Kidney epithelial cell (primary cell): ENCODE data around the gene DIP2C. TPM values are rescaled to one million over a fixed set of nuclear protein-coding genes. Genes with fewer than 3 reads are reported as not detected.

ENCODE experiments used
- DNase-seq: peaks from one replicate; pipeline ENCODE4 v3.0.0-alpha.2; 2010; ENCODE audit warnings: low read depth
- H3K27me3 ChIP-seq: 2 replicates; pipeline ENCODE4 v1.6.0; 2011; ENCODE audit warnings: low read length; ENCODE audit not compliant: control insufficient read depth, insufficient read depth
- H3K36me3 ChIP-seq: 2 replicates; pipeline ENCODE4 v1.5.1; 2011; ENCODE audit warnings: low read length; ENCODE audit not compliant: control insufficient read depth, insufficient read depth
- H3K4me3 ChIP-seq: 2 replicates; pipeline ENCODE4 v1.5.1; 2011; ENCODE audit warnings: low read depth, mild to moderate bottlenecking, control low read depth, low read length
- CTCF ChIP-seq: IDR thresholded peaks from 2 replicates; pipeline ENCODE4 v1.5.1; 2011; ENCODE audit warnings: mild to moderate bottlenecking, moderate library complexity, low read length, control low read depth, inconsistent platforms; ENCODE audit not compliant: insufficient read depth, poor library complexity, severe bottlenecking
- total RNA-seq: library from RNA; depleted of rRNA; stranded (reverse); fragments of >200 nt; gene quantifications from 2 replicates; pipeline ENCODE4 v1.2.3, GENCODE V29; 2015

Gene DIP2C
- total RNA-seq, 1 donor from 2014 or later, result 19.2 TPM

GRCh38 chr10:571166-571565, 118.3 kb downstream of the DIP2C start:
- TF ChIP-seq CTCF, result no peak
- H3K4me3 ChIP-seq, result no peak overlapping the region
- DNase-seq, result no peak
- H3K27me3 ChIP-seq, result no peaks in the 10 kb centered on the region
- H3K36me3 ChIP-seq, result no peaks in the 10 kb centered on the region

- no peak for TF ChIP-seq CTCF
- DNase-seq, result no peak
- no peaks in the 10 kb centered on the region for H3K36me3 ChIP-seq
- no peak overlapping the region for H3K4me3 ChIP-seq
- H3K27me3 ChIP-seq, result no peaks in the 10 kb centered on the region
Measured at GRCh38 chr10:570628-571163, 118.8 kb downstream of the DIP2C start.

GRCh38 chr10:569961-570627, 119.4 kb downstream of the DIP2C start:
- Histone ChIP-seq H3K4me3 (no peak overlapping the region), H3K27me3 (no peaks in the 10 kb centered on the region), H3K36me3 (no peaks in the 10 kb centered on the region)
- DNase-seq, result no peak
- TF ChIP-seq CTCF, result no peak

GRCh38 chr10:568848-569247, 120.6 kb downstream of the DIP2C start:
- Histone ChIP-seq H3K36me3 (no peaks in the 10 kb centered on the region), H3K4me3 (no peak overlapping the region), H3K27me3 (no peaks in the 10 kb centered on the region)
- no peak for DNase-seq
- no peak for TF ChIP-seq CTCF

GRCh38 chr10:567869-568268, 121.6 kb downstream of the DIP2C start:
- DNase-seq, result no peak
- Histone ChIP-seq H3K27me3 (no peaks in the 10 kb centered on the region), H3K4me3 (no peak overlapping the region), H3K36me3 (no peaks in the 10 kb centered on the region)
- no peak for TF ChIP-seq CTCF
